Hepatocyte (in vitro differentiated cells): ENCODE measurements around the gene MFN2.

Experiments used
- EZH2 ChIP-seq: fragments of 200-600 bp; sonication (generic); IDR thresholded peaks from 2 replicates; pipeline ENCODE4 v1.6.1; 2016; ENCODE audit warnings: antibody characterized with exemption, mild to moderate bottlenecking, borderline replicate concordance
- EZH2phosphoT487 ChIP-seq: fragments of 200-600 bp; sonication (generic); IDR thresholded peaks from one replicate; pipeline ENCODE4 v1.6.1; 2018; ENCODE audit warnings: antibody characterized with exemption, mild to moderate bottlenecking, low read depth, moderate library complexity; ENCODE audit not compliant: unreplicated experiment, severe bottlenecking
- TF ChIP-seq, protein P1 (sequence below): fragments of 200-600 bp; sonication (generic); IDR thresholded peaks from 2 replicates; pipeline ENCODE4 v1.5.1; 2016; ENCODE audit warnings: antibody characterized with exemption, mild to moderate bottlenecking; ENCODE audit not compliant: poor library complexity

DNA sequence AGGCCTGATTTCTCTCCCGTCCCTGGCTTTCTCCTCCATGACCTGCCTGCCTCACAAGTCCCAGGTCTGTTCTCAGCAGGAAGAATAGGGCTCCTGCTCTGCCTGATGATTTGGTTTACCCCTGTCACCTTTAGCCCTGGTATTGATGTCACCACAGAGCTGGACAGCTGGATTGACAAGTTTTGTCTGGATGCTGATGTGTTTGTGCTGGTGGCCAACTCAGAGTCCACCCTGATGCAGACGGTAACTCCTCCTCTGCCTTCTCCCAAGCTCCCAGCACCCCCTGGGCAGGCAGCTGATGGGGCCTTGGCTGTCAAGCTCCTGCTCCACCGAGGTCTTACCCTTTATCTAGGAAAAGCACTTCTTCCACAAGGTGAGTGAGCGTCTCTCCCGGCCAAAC, 18.4 kb downstream of the MFN2 start:
- TF ChIP-seq, protein P1, sequence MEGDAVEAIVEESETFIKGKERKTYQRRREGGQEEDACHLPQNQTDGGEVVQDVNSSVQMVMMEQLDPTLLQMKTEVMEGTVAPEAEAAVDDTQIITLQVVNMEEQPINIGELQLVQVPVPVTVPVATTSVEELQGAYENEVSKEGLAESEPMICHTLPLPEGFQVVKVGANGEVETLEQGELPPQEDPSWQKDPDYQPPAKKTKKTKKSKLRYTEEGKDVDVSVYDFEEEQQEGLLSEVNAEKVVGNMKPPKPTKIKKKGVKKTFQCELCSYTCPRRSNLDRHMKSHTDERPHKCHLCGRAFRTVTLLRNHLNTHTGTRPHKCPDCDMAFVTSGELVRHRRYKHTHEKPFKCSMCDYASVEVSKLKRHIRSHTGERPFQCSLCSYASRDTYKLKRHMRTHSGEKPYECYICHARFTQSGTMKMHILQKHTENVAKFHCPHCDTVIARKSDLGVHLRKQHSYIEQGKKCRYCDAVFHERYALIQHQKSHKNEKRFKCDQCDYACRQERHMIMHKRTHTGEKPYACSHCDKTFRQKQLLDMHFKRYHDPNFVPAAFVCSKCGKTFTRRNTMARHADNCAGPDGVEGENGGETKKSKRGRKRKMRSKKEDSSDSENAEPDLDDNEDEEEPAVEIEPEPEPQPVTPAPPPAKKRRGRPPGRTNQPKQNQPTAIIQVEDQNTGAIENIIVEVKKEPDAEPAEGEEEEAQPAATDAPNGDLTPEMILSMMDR, result no peak
- no peak for TF ChIP-seq EZH2
- TF ChIP-seq EZH2phosphoT487, result no peak
